Lower leg skin (tissue), 3 donors: ENCODE data around the gene TYMP.

Experiments
- POLR2A ChIP-seq, 2 donors: fragments of 450-650 bp; IDR thresholded peaks; one replicate each; pipeline ENCODE4 v1.6.1; 2016 to 2017; ENCODE audit warnings: antibody characterized with exemption in 2 of 2, mild to moderate bottlenecking in 1 of 2, moderate library complexity in 1 of 2
- TF ChIP-seq, protein P1 (sequence below), 3 donors: fragments of 450-650 bp; IDR thresholded peaks; one replicate each; pipeline ENCODE4 v1.5.1; 2016; ENCODE audit warnings: antibody characterized with exemption in 3 of 3, mild to moderate bottlenecking in 3 of 3, moderate library complexity in 2 of 3

DNA sequence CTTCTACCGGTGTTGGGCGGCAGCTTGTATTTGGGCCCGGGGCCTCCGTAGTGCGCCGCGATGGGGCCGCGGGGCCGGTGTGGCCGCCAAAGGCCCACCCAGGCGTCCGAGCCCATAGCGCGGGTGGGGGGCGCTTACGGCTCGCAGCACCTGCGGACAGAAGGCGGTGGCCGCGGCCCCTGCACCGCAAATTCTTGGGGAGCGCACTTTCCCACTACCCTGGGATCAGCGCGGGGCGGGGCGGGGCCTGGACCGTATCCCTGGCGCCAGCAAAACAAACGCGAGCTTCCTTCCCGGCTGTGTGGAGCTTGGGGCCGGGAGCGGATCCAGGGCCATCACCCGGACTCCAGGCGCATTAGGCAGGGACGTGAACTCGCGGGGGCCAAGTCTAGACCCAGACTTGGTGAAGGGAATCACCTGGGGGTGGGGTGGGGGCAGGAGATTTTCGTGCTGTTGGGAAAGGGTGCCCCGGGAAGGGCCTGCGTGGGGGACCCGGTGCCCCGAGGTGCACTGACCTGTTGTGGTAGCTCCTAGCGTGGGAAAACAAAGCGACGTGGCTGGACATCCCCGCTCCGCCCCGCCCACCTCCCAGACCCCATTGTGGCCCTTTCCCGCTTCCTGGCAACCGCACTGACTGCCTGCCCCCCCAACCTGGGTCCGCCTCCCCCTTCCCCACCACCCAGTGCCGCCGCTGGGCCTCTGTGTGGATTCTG is 2.3 kb upstream of the TYMP start:
- TF ChIP-seq, protein P1, sequence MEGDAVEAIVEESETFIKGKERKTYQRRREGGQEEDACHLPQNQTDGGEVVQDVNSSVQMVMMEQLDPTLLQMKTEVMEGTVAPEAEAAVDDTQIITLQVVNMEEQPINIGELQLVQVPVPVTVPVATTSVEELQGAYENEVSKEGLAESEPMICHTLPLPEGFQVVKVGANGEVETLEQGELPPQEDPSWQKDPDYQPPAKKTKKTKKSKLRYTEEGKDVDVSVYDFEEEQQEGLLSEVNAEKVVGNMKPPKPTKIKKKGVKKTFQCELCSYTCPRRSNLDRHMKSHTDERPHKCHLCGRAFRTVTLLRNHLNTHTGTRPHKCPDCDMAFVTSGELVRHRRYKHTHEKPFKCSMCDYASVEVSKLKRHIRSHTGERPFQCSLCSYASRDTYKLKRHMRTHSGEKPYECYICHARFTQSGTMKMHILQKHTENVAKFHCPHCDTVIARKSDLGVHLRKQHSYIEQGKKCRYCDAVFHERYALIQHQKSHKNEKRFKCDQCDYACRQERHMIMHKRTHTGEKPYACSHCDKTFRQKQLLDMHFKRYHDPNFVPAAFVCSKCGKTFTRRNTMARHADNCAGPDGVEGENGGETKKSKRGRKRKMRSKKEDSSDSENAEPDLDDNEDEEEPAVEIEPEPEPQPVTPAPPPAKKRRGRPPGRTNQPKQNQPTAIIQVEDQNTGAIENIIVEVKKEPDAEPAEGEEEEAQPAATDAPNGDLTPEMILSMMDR (IDR thresholded peaks at IDR 0.05) = no peak
- no peak for TF ChIP-seq POLR2A (IDR thresholded peaks at IDR 0.05)
